Lower lobe of right lung (tissue), 2 donors: Measurements from ENCODE around the gene TBC1D14. TPM values are rescaled to one million over a fixed set of nuclear protein-coding genes. Genes with fewer than 3 reads are reported as not detected.
A peak's percentile ranks its signal among the peaks of the same experiment; 100 is the strongest.

Experiments
- ATAC-seq, 2 donors: fragments of 200-7000 bp; cut with Tn5 transposase; one replicate each; pipeline ENCODE4 v1.9.1; 2020 to 2022; ENCODE audit warnings: mild to moderate bottlenecking in 2 of 2, moderate library complexity in 2 of 2
- DNase-seq: peaks from one replicate; pipeline ENCODE4 v3.0.0-alpha.2; 2020
- H3K27ac ChIP-seq: fragments of 200-600 bp; one replicate; pipeline ENCODE4 v1.8.0; 2022
- H3K27me3 ChIP-seq: fragments of 200-600 bp; one replicate; pipeline ENCODE4 v1.8.0; 2022; ENCODE audit warnings: low read depth
- H3K36me3 ChIP-seq: fragments of 200-600 bp; one replicate; pipeline ENCODE4 v1.8.0; 2022; ENCODE audit warnings: mild to moderate bottlenecking
- H3K4me1 ChIP-seq: fragments of 200-600 bp; one replicate; pipeline ENCODE4 v1.8.0; 2022
- H3K4me3 ChIP-seq: fragments of 200-600 bp; one replicate; pipeline ENCODE4 v1.8.0; 2022; ENCODE audit warnings: mild to moderate bottlenecking
- H3K9me3 ChIP-seq: fragments of 200-600 bp; one replicate; pipeline ENCODE4 v1.8.0; 2022
- intact Hi-C: fragments of 100-400 bp; cut with DNase I; formaldehyde crosslinking; loops from one replicate; pipeline ENCODE4 v1.11.0; 2022
- total RNA-seq: library from RNA; stranded (reverse); fragmentation: NEBNext Ultra II Directional; extraction: Animal tissue kit (Norgen Biotek cat#: 25700); gene quantifications from one replicate; pipeline ENCODE4 v1.2.1, GENCODE V29; 2021
- TF ChIP-seq, protein P1 (sequence below): fragments of 200-600 bp; IDR thresholded peaks from one replicate; pipeline ENCODE4 v1.8.0; 2022; ENCODE audit warnings: antibody characterized with exemption, mild to moderate bottlenecking
- donor health status: DM: no; HTN: yes; CAD: no; lungs with severe emphysema.

TBC1D14 gene
- total RNA-seq, 1 donor from 2014 or later, result 60.7 TPM

DNA sequence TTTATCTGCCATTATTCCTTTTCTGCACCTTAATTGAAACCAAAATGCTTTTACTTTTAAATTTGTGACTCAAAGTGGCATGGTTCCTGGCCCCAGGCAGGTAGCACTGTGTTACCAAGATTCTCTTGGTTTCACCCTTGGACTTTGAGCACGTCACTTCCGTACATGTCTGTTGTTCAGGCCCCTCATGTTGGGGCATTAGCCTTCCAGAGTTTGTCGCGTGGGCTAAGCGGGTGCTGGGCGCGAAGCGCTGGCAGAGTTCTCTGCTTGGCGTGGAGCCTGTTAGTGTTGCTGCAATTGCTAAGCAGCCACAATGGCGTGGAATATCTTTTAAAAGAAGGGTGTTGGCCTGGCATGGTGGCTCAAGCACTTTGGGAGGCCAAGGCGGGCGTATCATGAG, 119.6 kb downstream of the TBC1D14 start:
- Histone ChIP-seq H3K4me3 (no peak overlapping the region), H3K9me3 (no peaks in the 10 kb centered on the region), H3K27ac (no peak overlapping the region), H3K4me1 (no peaks in the 10 kb centered on the region), H3K36me3 (peaks cover 73% of the 10 kb centered on the region), H3K27me3 (no peaks in the 10 kb centered on the region)
- intact Hi-C loops, result no loop called here
- TF ChIP-seq, protein P1, sequence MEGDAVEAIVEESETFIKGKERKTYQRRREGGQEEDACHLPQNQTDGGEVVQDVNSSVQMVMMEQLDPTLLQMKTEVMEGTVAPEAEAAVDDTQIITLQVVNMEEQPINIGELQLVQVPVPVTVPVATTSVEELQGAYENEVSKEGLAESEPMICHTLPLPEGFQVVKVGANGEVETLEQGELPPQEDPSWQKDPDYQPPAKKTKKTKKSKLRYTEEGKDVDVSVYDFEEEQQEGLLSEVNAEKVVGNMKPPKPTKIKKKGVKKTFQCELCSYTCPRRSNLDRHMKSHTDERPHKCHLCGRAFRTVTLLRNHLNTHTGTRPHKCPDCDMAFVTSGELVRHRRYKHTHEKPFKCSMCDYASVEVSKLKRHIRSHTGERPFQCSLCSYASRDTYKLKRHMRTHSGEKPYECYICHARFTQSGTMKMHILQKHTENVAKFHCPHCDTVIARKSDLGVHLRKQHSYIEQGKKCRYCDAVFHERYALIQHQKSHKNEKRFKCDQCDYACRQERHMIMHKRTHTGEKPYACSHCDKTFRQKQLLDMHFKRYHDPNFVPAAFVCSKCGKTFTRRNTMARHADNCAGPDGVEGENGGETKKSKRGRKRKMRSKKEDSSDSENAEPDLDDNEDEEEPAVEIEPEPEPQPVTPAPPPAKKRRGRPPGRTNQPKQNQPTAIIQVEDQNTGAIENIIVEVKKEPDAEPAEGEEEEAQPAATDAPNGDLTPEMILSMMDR, result no peak
- ATAC-seq (no peak), DNase-seq (no peak)

DNA sequence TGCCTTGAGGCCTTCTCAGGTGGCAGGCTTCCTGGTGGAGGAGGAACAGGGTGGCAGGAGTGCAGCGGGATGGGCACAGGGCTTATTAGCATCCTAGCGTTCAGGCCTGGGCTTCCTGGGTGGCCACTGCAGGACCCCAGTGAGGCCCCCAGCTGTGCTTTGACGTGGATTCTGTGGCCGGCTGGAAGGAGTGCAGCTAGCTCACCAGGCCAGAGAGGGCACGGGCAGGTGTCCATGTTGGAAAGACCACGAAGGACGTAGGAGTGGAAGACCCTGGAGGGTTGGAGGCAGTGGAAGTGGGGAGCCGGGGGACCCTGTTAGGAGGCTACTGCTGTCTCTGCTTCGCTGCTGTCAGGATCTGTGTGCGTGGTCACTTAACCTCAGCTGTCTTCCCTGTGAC, 120.3 kb downstream of the TBC1D14 start:
- intact Hi-C loops, result no loop called here
- Histone ChIP-seq H3K36me3 (peaks cover 66% of the 10 kb centered on the region), H3K27ac (no peak overlapping the region), H3K27me3 (no peaks in the 10 kb centered on the region), H3K4me1 (no peaks in the 10 kb centered on the region), H3K4me3 (no peak overlapping the region), H3K9me3 (no peaks in the 10 kb centered on the region)
- ATAC-seq (no peak), DNase-seq (no peak)
- TF ChIP-seq, protein P1, result no peak

DNA sequence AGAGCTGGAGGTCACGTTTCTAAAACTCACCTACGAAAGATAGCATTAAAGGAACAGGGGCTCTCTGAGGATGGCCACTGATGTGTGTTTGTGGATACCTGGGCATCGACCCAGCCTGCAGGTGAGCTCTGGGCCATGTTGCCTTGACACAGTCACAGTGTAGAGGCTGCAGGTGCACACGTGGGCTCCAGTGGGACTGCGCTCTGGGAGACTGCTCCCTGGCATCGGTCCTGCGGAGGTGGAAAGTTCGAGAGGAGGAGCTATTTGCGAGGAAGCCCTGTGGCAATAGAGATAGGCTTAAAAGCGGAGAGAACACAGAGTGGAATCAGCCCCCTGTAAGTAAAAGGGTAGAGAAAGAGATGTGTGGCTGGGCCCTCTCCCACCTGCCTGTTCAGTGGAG, 121.2 kb downstream of the TBC1D14 start:
- no peaks in the 10 kb centered on the region for H3K4me1 ChIP-seq
- TF ChIP-seq, protein P1, result no peak
- no peak for DNase-seq
- intact Hi-C loops, result no loop called here
- H3K27me3 ChIP-seq, result no peaks in the 10 kb centered on the region
- H3K36me3 ChIP-seq, result peaks cover 56% of the 10 kb centered on the region
- no peak for ATAC-seq
- no peaks in the 10 kb centered on the region for H3K9me3 ChIP-seq
- H3K27ac ChIP-seq, result no peak overlapping the region
- no peak overlapping the region for H3K4me3 ChIP-seq

DNA sequence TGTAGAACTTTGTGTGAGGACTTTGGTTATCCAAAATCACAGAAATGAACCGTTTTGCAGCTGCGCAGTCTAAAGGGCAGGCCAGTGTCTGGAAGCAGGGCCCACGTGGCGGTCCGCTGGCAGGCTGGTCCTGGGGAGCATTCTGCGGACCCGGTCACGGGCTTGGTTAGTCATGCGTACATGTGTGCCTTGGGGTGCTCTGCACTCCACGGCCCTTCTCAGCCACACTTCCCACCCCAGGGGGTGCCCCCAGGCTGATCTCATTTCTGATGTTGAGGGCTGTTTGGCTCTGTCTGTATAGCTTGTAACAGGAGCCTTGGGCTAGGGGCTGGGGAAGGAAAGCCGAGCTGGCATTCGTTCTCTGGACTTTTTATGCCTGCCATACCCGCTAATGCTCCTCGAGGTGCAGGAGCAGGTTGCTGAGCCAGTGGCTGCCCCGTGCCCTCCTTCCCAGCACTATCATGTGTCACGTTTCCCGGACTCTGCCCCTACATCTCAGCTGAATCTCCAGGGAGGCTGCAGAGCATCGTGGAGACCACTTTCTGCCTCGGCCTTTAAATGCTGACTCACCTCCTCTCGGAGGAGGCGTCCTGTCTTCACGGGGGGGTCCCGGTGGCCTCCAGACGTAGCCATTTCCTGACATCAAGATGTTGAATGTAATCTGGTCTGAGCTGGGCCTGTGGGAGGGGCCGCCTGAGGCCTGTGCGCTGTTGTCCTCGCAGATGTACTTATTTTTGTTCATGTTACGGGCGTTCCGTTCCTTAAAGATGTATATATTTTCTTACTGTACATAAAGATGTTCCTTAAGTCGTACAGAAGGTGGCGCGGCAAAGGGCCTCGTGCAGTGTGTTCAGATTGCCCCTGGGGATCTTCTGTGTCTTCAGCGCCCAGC, 122.2 kb downstream of the TBC1D14 start:
- intact Hi-C loops, result no loop called here
- ATAC-seq, result no peak

DNA sequence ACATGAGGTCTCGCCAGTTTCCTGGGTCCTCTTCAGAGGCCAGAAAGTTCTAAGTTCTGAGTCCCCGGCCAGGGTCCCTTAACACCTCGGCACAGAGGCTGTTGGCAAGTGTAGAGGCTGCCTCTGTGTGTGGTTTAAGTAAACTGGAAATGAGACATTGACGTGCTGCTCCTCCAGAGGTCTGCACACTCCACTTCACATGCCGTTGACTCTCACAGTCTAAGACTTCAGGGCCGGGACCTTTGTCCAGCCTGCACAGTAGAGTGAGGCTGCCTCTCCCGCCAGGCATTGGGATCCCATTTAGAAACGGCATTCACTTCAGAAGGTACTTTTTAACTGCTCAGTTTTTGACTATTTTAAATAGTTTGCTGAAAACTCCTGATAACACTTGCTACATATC, 123.0 kb downstream of the TBC1D14 start:
- ATAC-seq (peak in 1 of 2 donors; percentile 44), DNase-seq (no peak)
- H3K9me3 ChIP-seq, result no peaks in the 10 kb centered on the region
- H3K36me3 ChIP-seq, result peaks cover 44% of the 10 kb centered on the region
- H3K4me3 ChIP-seq, result no peak overlapping the region
- intact Hi-C loops, result no loop called here
- H3K27ac ChIP-seq, result no peak overlapping the region
- H3K4me1 ChIP-seq, result no peaks in the 10 kb centered on the region
- no peaks in the 10 kb centered on the region for H3K27me3 ChIP-seq
- TF ChIP-seq, protein P1, result no peak

More for the DNA sequence above, 122.2 kb downstream of the TBC1D14 start:
- Histone ChIP-seq H3K4me3 (no peak overlapping the region), H3K36me3 (peaks cover 47% of the 10 kb centered on the region), H3K4me1 (no peaks in the 10 kb centered on the region), H3K27me3 (no peaks in the 10 kb centered on the region), H3K9me3 (no peaks in the 10 kb centered on the region), H3K27ac (no peak overlapping the region)
- TF ChIP-seq, protein P1, result no peak
- no peak for DNase-seq
